Mammary epithelial cell (primary cell): ENCODE results near the gene BACH1.

ENCODE experiments used
- CTCF ChIP-seq, 2 donors: IDR thresholded peaks in 1 of 2; conservative IDR thresholded peaks in 1 of 2; 2 replicates each; pipeline ENCODE4 v1.5.1; 2011 to 2012; ENCODE audit warnings: inconsistent platforms in 2 of 2, low read length in 2 of 2, mild to moderate bottlenecking in 2 of 2, control low read depth in 1 of 2, low read depth in 1 of 2; ENCODE audit not compliant: insufficient read depth in 1 of 2; ENCODE audit errors: extremely low read depth in 1 of 2
- EZH2 ChIP-seq: IDR thresholded peaks from 2 replicates; pipeline ENCODE4 v1.6.1; 2012; ENCODE audit warnings: low read length, inconsistent platforms, borderline replicate concordance

DNA sequence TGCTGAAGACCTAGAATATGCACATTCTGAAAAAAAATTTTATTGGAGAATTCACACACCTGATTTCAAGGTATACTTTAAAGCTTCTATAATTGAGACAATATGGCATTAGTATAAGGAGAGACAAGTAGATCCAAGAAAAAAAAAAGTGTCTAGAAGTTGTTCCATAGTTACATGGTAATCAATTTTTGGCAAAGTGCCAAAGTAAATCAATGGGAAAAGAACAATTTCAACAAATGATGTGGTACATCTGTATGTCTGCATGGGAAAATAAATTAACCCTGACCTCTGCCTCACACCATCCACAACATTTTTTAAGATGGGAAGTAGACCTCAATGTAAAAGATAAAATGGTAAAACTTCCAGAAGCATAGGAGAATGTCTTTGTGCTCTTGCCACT, 21.3 kb upstream of the BACH1 start:
- TF ChIP-seq CTCF (conservative IDR thresholded peaks at IDR 0.05 in 1 of 2, IDR thresholded peaks at IDR 0.05 in 1 of 2; ENCODE audit: extremely low read depth in 1 of 2, insufficient read depth in 1 of 2, low read depth in 1 of 2, low read length in 2 of 2), result no peak
- no peak for TF ChIP-seq EZH2
